ENCODE data around the gene ELL2.

The ELL2 gene

GRCh38 chr5:95907740-95908706 is 53.6 kb downstream of the ELL2 start:
- no peak for TF ChIP-seq GATA2 (IDR thresholded peaks at IDR 0.05; ENCODE audit: low read depth, low read length)
- no peak for TF ChIP-seq GATA3 (IDR thresholded peaks at IDR 0.05; ENCODE audit: low read depth, low read length)

GRCh38 chr5:95907067-95907705 is 54.5 kb downstream of the ELL2 start:
- TF ChIP-seq GATA3 (IDR thresholded peaks at IDR 0.05; ENCODE audit: low read depth, low read length): no peak
- no peak for TF ChIP-seq GATA2 (IDR thresholded peaks at IDR 0.05; ENCODE audit: low read depth, low read length)

- TF ChIP-seq GATA3 (IDR thresholded peaks at IDR 0.05; ENCODE audit: low read depth, low read length): no peak
- no peak for TF ChIP-seq GATA2 (IDR thresholded peaks at IDR 0.05; ENCODE audit: low read depth, low read length)
These were observed 56.8 kb downstream of the ELL2 start for GRCh38 chr5:95904827-95905226.

- no peak for TF ChIP-seq GATA3 (IDR thresholded peaks at IDR 0.05; ENCODE audit: low read depth, low read length)
- TF ChIP-seq GATA2 (IDR thresholded peaks at IDR 0.05; ENCODE audit: low read depth, low read length): no peak
These were observed 57.8 kb downstream of the ELL2 start for GRCh38 chr5:95903838-95904237.

GRCh38 chr5:95901676-95902627 is 59.7 kb downstream of the ELL2 start:
- no peak for TF ChIP-seq GATA3 (IDR thresholded peaks at IDR 0.05; ENCODE audit: low read depth, low read length)
- no peak for TF ChIP-seq GATA2 (IDR thresholded peaks at IDR 0.05; ENCODE audit: low read depth, low read length)

- TF ChIP-seq GATA2 (IDR thresholded peaks at IDR 0.05; ENCODE audit: low read depth, low read length) (no peak), GATA3 (IDR thresholded peaks at IDR 0.05; ENCODE audit: low read depth, low read length) (no peak)
These were observed 61.2 kb downstream of the ELL2 start for GRCh38 chr5:95900383-95900958.

GRCh38 chr5:95899829-95900228 is 61.8 kb downstream of the ELL2 start:
- TF ChIP-seq GATA3 (IDR thresholded peaks at IDR 0.05; ENCODE audit: low read depth, low read length): no peak
- TF ChIP-seq GATA2 (IDR thresholded peaks at IDR 0.05; ENCODE audit: low read depth, low read length): 0 out of 2 replicates have a peak, but pooled peaks have one; percentile 4

GRCh38 chr5:95899006-95899405 is 62.6 kb downstream of the ELL2 start:
- TF ChIP-seq GATA2 (IDR thresholded peaks at IDR 0.05; ENCODE audit: low read depth, low read length) (no peak), GATA3 (IDR thresholded peaks at IDR 0.05; ENCODE audit: low read depth, low read length) (no peak)

GRCh38 chr5:95895771-95896170 is 65.9 kb downstream of the ELL2 start:
- TF ChIP-seq GATA2 (IDR thresholded peaks at IDR 0.05; ENCODE audit: low read depth, low read length) (no peak), GATA3 (IDR thresholded peaks at IDR 0.05; ENCODE audit: low read depth, low read length) (no peak)

- TF ChIP-seq GATA2 (IDR thresholded peaks at IDR 0.05; ENCODE audit: low read depth, low read length) (no peak), GATA3 (IDR thresholded peaks at IDR 0.05; ENCODE audit: low read depth, low read length) (no peak)
These were observed 66.4 kb downstream of the ELL2 start for GRCh38 chr5:95895251-95895650.

- no peak for TF ChIP-seq GATA2 (IDR thresholded peaks at IDR 0.05; ENCODE audit: low read depth, low read length)
- no peak for TF ChIP-seq GATA3 (IDR thresholded peaks at IDR 0.05; ENCODE audit: low read depth, low read length)
These were observed 68.8 kb downstream of the ELL2 start for GRCh38 chr5:95892784-95893354.

GRCh38 chr5:95891499-95891898 is 70.2 kb downstream of the ELL2 start:
- TF ChIP-seq GATA2 (IDR thresholded peaks at IDR 0.05; ENCODE audit: low read depth, low read length) (no peak), GATA3 (IDR thresholded peaks at IDR 0.05; ENCODE audit: low read depth, low read length) (no peak)

GRCh38 chr5:95889076-95889475 is 72.6 kb downstream of the ELL2 start:
- no peak for TF ChIP-seq GATA3 (IDR thresholded peaks at IDR 0.05; ENCODE audit: low read depth, low read length)
- no peak for TF ChIP-seq GATA2 (IDR thresholded peaks at IDR 0.05; ENCODE audit: low read depth, low read length)

Data from SH-SY5Y (cell line).